MM.1S (cell line): Measurements from ENCODE around the gene C17orf50.

Experiments
- DNase-seq: peaks from one replicate; pipeline ENCODE4 v3.0.0-alpha.2; 2015
- H2AFZ ChIP-seq: fragments of 300-600 bp; sonication (generic); 2 replicates; pipeline ENCODE4 v1.6.0; 2016; ENCODE audit warnings: antibody characterized with exemption, low read length
- H3F3A ChIP-seq: fragments of 300-600 bp; sonication (generic); 2 replicates; pipeline ENCODE4 v1.6.1; 2016; ENCODE audit warnings: mild to moderate bottlenecking, antibody characterized with exemption, low read length, moderate library complexity, mixed read lengths; ENCODE audit not compliant: insufficient read depth
- H3K27ac ChIP-seq: fragments of 300-600 bp; sonication (generic); 2 replicates; pipeline ENCODE4 v1.5.1; 2016; ENCODE audit warnings: mild to moderate bottlenecking, low read length
- H3K27me3 ChIP-seq: fragments of 300-600 bp; sonication (generic); replicated peaks from 2 replicates; pipeline ENCODE4 v1.6.0; 2016; ENCODE audit warnings: low read length; ENCODE audit not compliant: insufficient read depth
- H3K36me3 ChIP-seq: fragments of 300-600 bp; sonication (generic); replicated peaks from 2 replicates; pipeline ENCODE4 v1.6.1; 2016; ENCODE audit warnings: mild to moderate bottlenecking, low read length, mixed read lengths; ENCODE audit not compliant: insufficient read depth
- H3K4me1 ChIP-seq: fragments of 300-600 bp; sonication (generic); 2 replicates; pipeline ENCODE4 v1.6.1; 2016; ENCODE audit warnings: low read length, mixed read lengths
- H3K4me2 ChIP-seq: fragments of 300-600 bp; sonication (generic); 2 replicates; pipeline ENCODE4 v1.6.0; 2016; ENCODE audit warnings: low read depth, low read length
- H3K4me3 ChIP-seq: fragments of 300-600 bp; sonication (generic); 2 replicates; pipeline ENCODE4 v1.5.1; 2016; ENCODE audit warnings: low read length, mixed read lengths
- H3K79me2 ChIP-seq: fragments of 300-600 bp; sonication (generic); 2 replicates; pipeline ENCODE4 v1.6.1; 2016; ENCODE audit warnings: mixed run types, low read length, mixed read lengths
- H3K9ac ChIP-seq: fragments of 300-600 bp; sonication (generic); 2 replicates; pipeline ENCODE4 v1.6.1; 2016; ENCODE audit warnings: low read length, mixed read lengths
- H3K9me2 ChIP-seq: fragments of 300-600 bp; sonication (generic); replicated peaks from 2 replicates; pipeline ENCODE4 v1.6.1; 2016; ENCODE audit warnings: mild to moderate bottlenecking, low read length, mixed read lengths; ENCODE audit not compliant: insufficient read depth
- H3K9me3 ChIP-seq: fragments of 300-600 bp; sonication (generic); replicated peaks from 2 replicates; pipeline ENCODE4 v1.6.1; 2016; ENCODE audit warnings: mild to moderate bottlenecking, low read length, mixed read lengths; ENCODE audit not compliant: insufficient read depth
- H4K20me1 ChIP-seq: fragments of 300-600 bp; sonication (generic); 2 replicates; pipeline ENCODE4 v1.6.1; 2016; ENCODE audit warnings: mild to moderate bottlenecking, low read length, moderate library complexity, mixed read lengths; ENCODE audit not compliant: insufficient read depth
- EZH2 ChIP-seq: fragments of 300-600 bp; sonication (generic); optimal IDR thresholded peaks from 2 replicates; pipeline ENCODE3; 2017; ENCODE audit warnings: low read depth, mild to moderate bottlenecking, antibody characterized with exemption, low read length, mixed read lengths
- EZH2phosphoT487 ChIP-seq: fragments of 300-600 bp; sonication (generic); IDR thresholded peaks from 2 replicates; pipeline ENCODE4 v1.6.1; 2018; ENCODE audit warnings: antibody characterized with exemption, low read length
- TF ChIP-seq, protein P1 (sequence below): fragments of 300-600 bp; sonication (generic); IDR thresholded peaks from 2 replicates; pipeline ENCODE4 v1.5.1; 2016; ENCODE audit warnings: antibody characterized with exemption, low read length, mixed read lengths

C17orf50 gene

DNA sequence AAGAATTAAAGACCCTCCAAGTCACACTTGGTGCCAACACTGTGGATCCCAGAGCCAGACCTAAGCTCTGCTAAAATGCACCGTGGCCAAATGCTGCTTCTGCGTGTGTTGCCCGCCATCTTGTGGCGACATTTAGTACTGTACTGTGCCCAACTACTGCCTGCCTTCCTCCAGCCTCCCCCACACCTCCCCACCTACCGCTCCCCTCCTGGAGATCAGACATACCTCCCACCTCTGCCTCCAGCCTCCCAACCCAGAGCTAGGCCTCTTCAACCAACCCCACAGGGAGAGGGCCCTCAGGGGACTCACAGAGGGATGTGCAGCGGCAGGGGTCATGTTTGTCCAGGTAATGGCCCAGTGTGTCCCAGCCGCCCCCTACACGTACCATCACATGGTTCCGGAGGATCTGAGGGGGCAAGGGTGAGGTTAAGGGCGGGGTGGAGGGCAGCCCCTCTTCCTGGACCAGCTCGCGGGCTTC, 13.1 kb upstream of the C17orf50 start:
- no peak overlapping the region for H3K9ac ChIP-seq

DNA sequence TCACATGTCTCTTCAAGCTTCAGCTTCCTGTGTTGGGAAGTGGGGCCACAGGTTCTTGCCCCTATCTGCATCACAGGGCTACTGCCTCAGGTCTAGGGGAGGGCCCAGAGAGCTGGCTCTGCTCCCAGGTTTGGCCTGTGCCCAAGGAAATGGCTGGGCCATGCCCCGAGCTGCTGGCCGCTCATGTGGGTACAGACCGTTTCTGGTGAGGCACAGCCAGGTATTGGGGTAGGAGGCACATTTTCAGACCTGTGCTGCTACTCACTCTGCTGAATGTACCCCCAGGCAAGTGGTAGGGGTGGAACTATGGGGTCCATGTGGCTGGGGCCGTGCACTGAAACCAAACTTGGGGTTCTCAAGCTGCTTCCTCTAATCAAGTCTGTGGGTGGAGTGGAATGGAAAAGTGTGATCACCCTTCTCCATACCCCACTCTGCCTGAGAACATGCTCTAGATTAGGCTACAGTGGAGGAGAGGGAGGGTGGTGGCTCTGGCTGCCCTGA, 12.3 kb upstream of the C17orf50 start:
- Histone ChIP-seq H3K4me1 (no peaks in the 10 kb centered on the region), H3K27me3 (peaks cover 44% of the 10 kb centered on the region), H3K9me3 (no peaks in the 10 kb centered on the region), H3K4me2 (no peak overlapping the region), H3K9me2 (no peaks in the 10 kb centered on the region), H3K79me2 (no peaks in the 10 kb centered on the region), H2AFZ (no peak overlapping the region), H3K36me3 (no peaks in the 10 kb centered on the region), H3K9ac (no peak overlapping the region), H3F3A (no peaks in the 10 kb centered on the region), H3K4me3 (no peak overlapping the region), H3K27ac (no peak overlapping the region), H4K20me1 (no peaks in the 10 kb centered on the region)
- TF ChIP-seq EZH2, result no peak
- TF ChIP-seq, protein P1, sequence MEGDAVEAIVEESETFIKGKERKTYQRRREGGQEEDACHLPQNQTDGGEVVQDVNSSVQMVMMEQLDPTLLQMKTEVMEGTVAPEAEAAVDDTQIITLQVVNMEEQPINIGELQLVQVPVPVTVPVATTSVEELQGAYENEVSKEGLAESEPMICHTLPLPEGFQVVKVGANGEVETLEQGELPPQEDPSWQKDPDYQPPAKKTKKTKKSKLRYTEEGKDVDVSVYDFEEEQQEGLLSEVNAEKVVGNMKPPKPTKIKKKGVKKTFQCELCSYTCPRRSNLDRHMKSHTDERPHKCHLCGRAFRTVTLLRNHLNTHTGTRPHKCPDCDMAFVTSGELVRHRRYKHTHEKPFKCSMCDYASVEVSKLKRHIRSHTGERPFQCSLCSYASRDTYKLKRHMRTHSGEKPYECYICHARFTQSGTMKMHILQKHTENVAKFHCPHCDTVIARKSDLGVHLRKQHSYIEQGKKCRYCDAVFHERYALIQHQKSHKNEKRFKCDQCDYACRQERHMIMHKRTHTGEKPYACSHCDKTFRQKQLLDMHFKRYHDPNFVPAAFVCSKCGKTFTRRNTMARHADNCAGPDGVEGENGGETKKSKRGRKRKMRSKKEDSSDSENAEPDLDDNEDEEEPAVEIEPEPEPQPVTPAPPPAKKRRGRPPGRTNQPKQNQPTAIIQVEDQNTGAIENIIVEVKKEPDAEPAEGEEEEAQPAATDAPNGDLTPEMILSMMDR, result no peak
- TF ChIP-seq EZH2phosphoT487, result no peak
- DNase-seq, result no peak

More for the DNA sequence above, 13.1 kb upstream of the C17orf50 start:
- no peak for TF ChIP-seq EZH2phosphoT487
- TF ChIP-seq, protein P1, result peak; percentile 86
- H3K9me3 ChIP-seq, result no peaks in the 10 kb centered on the region
- DNase-seq, result peak; percentile 64
- H3F3A ChIP-seq, result no peaks in the 10 kb centered on the region
- H3K9me2 ChIP-seq, result no peaks in the 10 kb centered on the region
- H3K27ac ChIP-seq, result no peak overlapping the region
- H3K27me3 ChIP-seq, result peaks cover 51% of the 10 kb centered on the region
- no peaks in the 10 kb centered on the region for H3K79me2 ChIP-seq
- no peak overlapping the region for H3K4me3 ChIP-seq
- no peak overlapping the region for H3K4me2 ChIP-seq
- no peaks in the 10 kb centered on the region for H3K4me1 ChIP-seq
- H3K36me3 ChIP-seq, result no peaks in the 10 kb centered on the region
- H2AFZ ChIP-seq, result no peak overlapping the region
- no peaks in the 10 kb centered on the region for H4K20me1 ChIP-seq

DNA sequence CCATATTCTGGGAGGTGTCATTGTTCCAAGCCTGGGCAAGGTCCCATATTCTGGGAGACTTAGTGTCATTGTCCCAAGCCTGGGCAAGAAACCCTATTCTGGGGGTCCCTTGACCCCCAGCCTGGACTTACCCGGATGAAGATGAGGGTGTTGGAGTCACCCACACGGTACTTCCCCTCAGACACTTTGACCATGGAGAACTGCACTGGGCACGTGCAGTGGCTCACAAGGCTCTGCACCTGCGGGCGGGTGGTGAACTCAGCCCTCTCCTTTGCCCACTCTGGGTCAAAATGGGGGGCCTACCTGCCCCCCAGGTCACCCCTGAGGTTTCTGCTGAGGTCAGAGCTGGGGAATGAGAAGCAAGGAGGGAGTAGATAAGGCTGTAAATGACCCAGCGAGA, 11.7 kb upstream of the C17orf50 start:
- no peaks in the 10 kb centered on the region for H4K20me1 ChIP-seq
- H3K4me2 ChIP-seq, result no peak overlapping the region

More for the DNA sequence above, 11.7 kb upstream of the C17orf50 start:
- Histone ChIP-seq H3K4me1 (no peaks in the 10 kb centered on the region), H2AFZ (no peak overlapping the region), H3K27me3 (peaks cover 39% of the 10 kb centered on the region), H3K79me2 (no peaks in the 10 kb centered on the region), H3K27ac (no peak overlapping the region), H3K9me2 (no peaks in the 10 kb centered on the region), H3K9ac (no peak overlapping the region), H3K9me3 (no peaks in the 10 kb centered on the region), H3K4me3 (no peak overlapping the region), H3F3A (no peaks in the 10 kb centered on the region), H3K36me3 (no peaks in the 10 kb centered on the region)
- no peak for DNase-seq
- TF ChIP-seq EZH2phosphoT487 (no peak), EZH2 (no peak)
- TF ChIP-seq, protein P1, result no peak
